GM12878 (cell line): ENCODE results near the gene TGIF2. TPM values are rescaled to one million over a fixed set of nuclear protein-coding genes. Genes with fewer than 3 reads are reported as not detected.

Experiments
- ATAC-seq: fragments of 200-7000 bp; cut with Tn5 transposase; 3 replicates; pipeline ENCODE4 v1.9.1; 2020; ENCODE audit warnings: mild to moderate bottlenecking, moderate library complexity
- BruUV-seq: library from RNA; stranded (reverse); fragments of 400-500 nt; replicated peaks from 2 replicates; lab custom pipeline; 2021; lab: Mats Ljungman, UMichigan
- CTCF ChIA-PET: fragments of 300-600 bp; sonication (Branson Sonifier 250); formaldehyde crosslinking; extraction: SDS; loops from one replicate; lab custom pipeline; 2021; ENCODE audit warnings: inconsistent platforms; lab: Yijun Ruan, JAX
- POLR2A ChIA-PET: fragments of 350-600 bp; formaldehyde crosslinking; extraction: SDS; loops from one replicate; lab custom pipeline; 2021; ENCODE audit warnings: inconsistent platforms; lab: Charles Lee
- RAD21 ChIA-PET: fragments of 300-600 bp; sonication (Branson Sonifier 250); formaldehyde crosslinking; loops from one replicate; lab custom pipeline; 2023; ENCODE audit warnings: antibody characterized with exemption; ENCODE audit not compliant: unreplicated experiment; lab: Charles Lee
- SMC1A ChIA-PET: fragments of 300-600 bp; sonication (Branson Sonifier 250); formaldehyde crosslinking; loops from one replicate; lab custom pipeline; 2023; ENCODE audit not compliant: unreplicated experiment, uncharacterized antibody; lab: Charles Lee
- DNase-seq: peaks from one replicate; pipeline ENCODE4 v3.0.0-alpha.2; 2011; ENCODE audit warnings: low read depth, low spot score
- FAIRE-seq: peaks from 3 replicates; lab custom pipeline; 2011; peaks lifted over from hg19 to GRCh38; lab: Jason Lieb, UNC
- H2AFZ ChIP-seq: 2 replicates; pipeline ENCODE4 v1.6.0; 2011; ENCODE audit warnings: low read depth, low read length, control low read depth; ENCODE audit not compliant: control insufficient read depth
- H3K27ac ChIP-seq: 2 replicates; pipeline ENCODE4 v1.5.1; 2011; ENCODE audit warnings: control low read depth; ENCODE audit not compliant: control insufficient read depth, insufficient read depth
- H3K27me3 ChIP-seq, 2 experiments: replicated peaks in 1 of 2; 2 replicates each; pipeline versions ENCODE4 v1.6.0 to v1.6.1; 2011; ENCODE audit warnings: low read length in 1 of 2; ENCODE audit not compliant: control insufficient read depth in 2 of 2, insufficient read depth in 2 of 2
- H3K36me3 ChIP-seq, 2 experiments: 2 replicates each; pipeline ENCODE4 v1.5.1; 2011; ENCODE audit warnings: low read length in 1 of 2; ENCODE audit not compliant: control insufficient read depth in 2 of 2, insufficient read depth in 2 of 2
- H3K4me1 ChIP-seq: 2 replicates; pipeline ENCODE4 v1.6.1; 2011; ENCODE audit warnings: mild to moderate bottlenecking, low read length, moderate library complexity, mixed read lengths; ENCODE audit not compliant: control insufficient read depth, insufficient read depth
- H3K4me2 ChIP-seq: 2 replicates; pipeline ENCODE4 v1.6.0; 2011; ENCODE audit warnings: control low read depth; ENCODE audit not compliant: control insufficient read depth, insufficient read depth
- H3K4me3 ChIP-seq: fragments of 200-600 bp; sonication (generic); 2 replicates; pipeline ENCODE4 v1.5.1; 2016
- H3K79me2 ChIP-seq: 2 replicates; pipeline ENCODE4 v1.6.0; 2011; ENCODE audit warnings: low read length; ENCODE audit not compliant: control insufficient read depth, insufficient read depth
- H3K9ac ChIP-seq: 2 replicates; pipeline ENCODE4 v1.8.0; 2011; ENCODE audit warnings: low read length, control low read depth, mixed read lengths; ENCODE audit not compliant: control insufficient read depth, insufficient read depth
- H3K9me3 ChIP-seq: replicated peaks from 3 replicates; pipeline ENCODE4 v1.5.1; 2011; ENCODE audit warnings: mild to moderate bottlenecking, low read length; ENCODE audit not compliant: control insufficient read depth, insufficient read depth
- H4K20me1 ChIP-seq: 2 replicates; pipeline ENCODE4 v1.6.0; 2011; ENCODE audit not compliant: control insufficient read depth, insufficient read depth
- ASH2L ChIP-seq: fragments of 300-600, 200-600 bp; sonication (generic); IDR thresholded peaks from 2 replicates; pipeline ENCODE4 v1.6.1; 2017; ENCODE audit warnings: low read depth, mild to moderate bottlenecking, borderline replicate concordance
- CREB1 ChIP-seq: IDR thresholded peaks from 2 replicates; pipeline ENCODE4 v1.6.1; 2012; ENCODE audit warnings: low read depth, mild to moderate bottlenecking, inconsistent platforms
- E2F4 ChIP-seq: IDR thresholded peaks from 2 replicates; pipeline ENCODE4 v1.6.1; 2012; ENCODE audit warnings: low read depth, low read length, improper control_type of control experiment
- ELK1 ChIP-seq: IDR thresholded peaks from 2 replicates; pipeline ENCODE4 v1.6.1; 2012; ENCODE audit warnings: low read depth, low read length, improper control_type of control experiment
- EZH2 ChIP-seq: IDR thresholded peaks from 2 replicates; pipeline ENCODE4 v1.6.1; 2012; ENCODE audit warnings: low read depth, mild to moderate bottlenecking, control low read depth, inconsistent platforms, low read length, borderline replicate concordance; ENCODE audit not compliant: control insufficient read depth
- FOS ChIP-seq: IDR thresholded peaks from 3 replicates; pipeline ENCODE4 v1.6.1; 2011; ENCODE audit warnings: borderline replicate concordance; ENCODE audit not compliant: insufficient read length; ENCODE audit errors: extremely low read depth
- HDAC2 ChIP-seq: fragments of 200-600 bp; sonication (generic); IDR thresholded peaks from 2 replicates; pipeline ENCODE4 v1.6.1; 2017
- MEF2B ChIP-seq: fragments of 450-650 bp; IDR thresholded peaks from 2 replicates; pipeline ENCODE4 v1.6.1; 2018; ENCODE audit warnings: mild to moderate bottlenecking, moderate library complexity; ENCODE audit not compliant: partially characterized antibody, poor library complexity, severe bottlenecking
- MTA3 ChIP-seq: IDR thresholded peaks from 2 replicates; pipeline ENCODE4 v1.6.1; 2012; ENCODE audit warnings: low read length, inconsistent platforms, borderline replicate concordance
- NR2C2 ChIP-seq: IDR thresholded peaks from 2 replicates; pipeline ENCODE4 v1.6.1; 2011; ENCODE audit warnings: borderline replicate concordance, low read depth; ENCODE audit not compliant: control insufficient read depth, insufficient read length
- RELA ChIP-seq: fragments of 450-650 bp; IDR thresholded peaks from 2 replicates; pipeline ENCODE4 v1.8.0; 2014; ENCODE audit warnings: borderline replicate concordance; ENCODE audit not compliant: partially characterized antibody
- SMAD1 ChIP-seq: fragments of 450-650 bp; IDR thresholded peaks from 2 replicates; pipeline ENCODE4 v1.6.1; 2018; ENCODE audit warnings: mild to moderate bottlenecking, low read depth; ENCODE audit not compliant: partially characterized antibody
- TARDBP ChIP-seq: IDR thresholded peaks from 2 replicates; pipeline ENCODE4 v1.6.1; 2016; ENCODE audit warnings: borderline replicate concordance
- WGBS: methylation state at CpG from one replicate; pipeline ENCODE4 v1.1.6; 2016; ENCODE audit warnings: low lambda C conversion rate; ENCODE audit not compliant: insufficient replicate concordance, insufficient coverage; ENCODE audit errors: missing lambda C conversion rate; 5-methylcytosine and 5-hydroxymethylcytosine counted together
- in situ Hi-C: fragments of 300-500 bp; cut with MboI; formaldehyde crosslinking; loops from 9 replicates; pipeline ENCODE4 v1.14.3; 2018; ENCODE audit warnings: mixed read lengths
- intact Hi-C: fragments of 100-400 bp; cut with micrococcal nuclease; formaldehyde crosslinking; loops from one replicate; pipeline ENCODE4 v1.14.2; 2022; ENCODE audit not compliant: unreplicated experiment
- polyA plus RNA-seq, 11 experiments: library from polyadenylated mRNA; depleted of rRNA in 4 of 11; unstranded in 6 of 11; stranded (reverse) in 5 of 11; fragments of >200 nt; fragmentation: Nextera tagmentation in 4 of 11; fragmentation: Illumina TruSeq in 1 of 11; extraction: Ambion mirVana in 4 of 11; extraction: Trizol in 1 of 11; gene quantifications; 1 replicate in 1 of 11; 2 replicates in 10 of 11; pipeline versions ENCODE4 v1.2.1 to v1.2.3, GENCODE V29; 2011 to 2016; ENCODE audit warnings: inconsistent platforms in 2 of 11, missing spikeins in 2 of 11, low read depth in 1 of 11
- total RNA-seq, 4 experiments: library from RNA; depleted of rRNA in 3 of 4; stranded (reverse); fragments of >200 nt in 3 of 4; fragmentation: Illumina TruSeq in 1 of 4; extraction: Trizol in 1 of 4; gene quantifications; 2 replicates each; pipeline versions ENCODE4 v1.2.1 to v1.2.3, GENCODE V29; 2013 to 2021
- TF ChIP-seq, protein P1 (sequence below): fragments of 450-650 bp; IDR thresholded peaks from 2 replicates; pipeline ENCODE4 v1.6.1; 2017; ENCODE audit warnings: mild to moderate bottlenecking
- TF ChIP-seq, protein P2 (sequence below): fragments of 450-650 bp; IDR thresholded peaks from 2 replicates; pipeline ENCODE4 v1.6.1; 2017; ENCODE audit warnings: borderline replicate concordance
- TF ChIP-seq, protein P3 (sequence below): IDR thresholded peaks from 2 replicates; pipeline ENCODE4 v1.6.1; 2012; ENCODE audit warnings: low read depth, low read length, improper control_type of control experiment
- TF ChIP-seq, protein P4 (sequence below): IDR thresholded peaks from 2 replicates; pipeline ENCODE4 v1.6.1; 2011; ENCODE audit warnings: mild to moderate bottlenecking, low read depth, low read length, moderate library complexity; ENCODE audit not compliant: insufficient replicate concordance

TGIF2 gene
- total and polyA plus RNA-seq, 10 of the 15 experiments (the other 5 are each of a cell fraction or from before 2014, with no cell fraction given), result 13.1 to 47.1 (median 36.6) TPM

GRCh38 chr20:36565520-36565919 lies 7.9 kb upstream of the TGIF2 start:
- H3K9me3 ChIP-seq, result peaks cover 5% of the 10 kb centered on the region; the same call in 2 of the 3 replicates
- H2AFZ ChIP-seq, result no peak overlapping the region
- no peaks in the 10 kb centered on the region for H3K27me3 ChIP-seq
- SMC1A ChIA-PET, result interaction anchor here (0.7 to 1.4 kb wide), 2 partner anchors 10 to 29 kb away, joined by 3 to 4 read pairs; no protein-coding TSS in a partner anchor
- RAD21 ChIA-PET, result interaction anchor here (1.3 kb wide), 1 partner anchor 39 kb away, joined by 5 read pairs; no protein-coding TSS in a partner anchor
- no peaks in the 10 kb centered on the region for H3K36me3 ChIP-seq
- TF ChIP-seq ASH2L, result no peak
- TF ChIP-seq SMAD1, result no peak
- no peak for TF ChIP-seq RELA
- TF ChIP-seq MTA3, result no peak
- TF ChIP-seq ELK1, result no peak
- no peak for TF ChIP-seq EZH2
- TF ChIP-seq, protein P1, sequence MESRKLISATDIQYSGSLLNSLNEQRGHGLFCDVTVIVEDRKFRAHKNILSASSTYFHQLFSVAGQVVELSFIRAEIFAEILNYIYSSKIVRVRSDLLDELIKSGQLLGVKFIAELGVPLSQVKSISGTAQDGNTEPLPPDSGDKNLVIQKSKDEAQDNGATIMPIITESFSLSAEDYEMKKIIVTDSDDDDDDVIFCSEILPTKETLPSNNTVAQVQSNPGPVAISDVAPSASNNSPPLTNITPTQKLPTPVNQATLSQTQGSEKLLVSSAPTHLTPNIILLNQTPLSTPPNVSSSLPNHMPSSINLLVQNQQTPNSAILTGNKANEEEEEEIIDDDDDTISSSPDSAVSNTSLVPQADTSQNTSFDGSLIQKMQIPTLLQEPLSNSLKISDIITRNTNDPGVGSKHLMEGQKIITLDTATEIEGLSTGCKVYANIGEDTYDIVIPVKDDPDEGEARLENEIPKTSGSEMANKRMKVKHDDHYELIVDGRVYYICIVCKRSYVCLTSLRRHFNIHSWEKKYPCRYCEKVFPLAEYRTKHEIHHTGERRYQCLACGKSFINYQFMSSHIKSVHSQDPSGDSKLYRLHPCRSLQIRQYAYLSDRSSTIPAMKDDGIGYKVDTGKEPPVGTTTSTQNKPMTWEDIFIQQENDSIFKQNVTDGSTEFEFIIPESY, result no peak
- TF ChIP-seq, protein P2, sequence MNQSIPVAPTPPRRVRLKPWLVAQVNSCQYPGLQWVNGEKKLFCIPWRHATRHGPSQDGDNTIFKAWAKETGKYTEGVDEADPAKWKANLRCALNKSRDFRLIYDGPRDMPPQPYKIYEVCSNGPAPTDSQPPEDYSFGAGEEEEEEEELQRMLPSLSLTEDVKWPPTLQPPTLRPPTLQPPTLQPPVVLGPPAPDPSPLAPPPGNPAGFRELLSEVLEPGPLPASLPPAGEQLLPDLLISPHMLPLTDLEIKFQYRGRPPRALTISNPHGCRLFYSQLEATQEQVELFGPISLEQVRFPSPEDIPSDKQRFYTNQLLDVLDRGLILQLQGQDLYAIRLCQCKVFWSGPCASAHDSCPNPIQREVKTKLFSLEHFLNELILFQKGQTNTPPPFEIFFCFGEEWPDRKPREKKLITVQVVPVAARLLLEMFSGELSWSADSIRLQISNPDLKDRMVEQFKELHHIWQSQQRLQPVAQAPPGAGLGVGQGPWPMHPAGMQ, result no peak
- TF ChIP-seq TARDBP, result no peak
- TF ChIP-seq NR2C2, result no peak
- TF ChIP-seq HDAC2, result no peak
- TF ChIP-seq MEF2B, result no peak
- TF ChIP-seq, protein P3, sequence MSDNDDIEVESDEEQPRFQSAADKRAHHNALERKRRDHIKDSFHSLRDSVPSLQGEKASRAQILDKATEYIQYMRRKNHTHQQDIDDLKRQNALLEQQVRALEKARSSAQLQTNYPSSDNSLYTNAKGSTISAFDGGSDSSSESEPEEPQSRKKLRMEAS, result no peak
- TF ChIP-seq FOS, result no peak
- TF ChIP-seq, protein P4, sequence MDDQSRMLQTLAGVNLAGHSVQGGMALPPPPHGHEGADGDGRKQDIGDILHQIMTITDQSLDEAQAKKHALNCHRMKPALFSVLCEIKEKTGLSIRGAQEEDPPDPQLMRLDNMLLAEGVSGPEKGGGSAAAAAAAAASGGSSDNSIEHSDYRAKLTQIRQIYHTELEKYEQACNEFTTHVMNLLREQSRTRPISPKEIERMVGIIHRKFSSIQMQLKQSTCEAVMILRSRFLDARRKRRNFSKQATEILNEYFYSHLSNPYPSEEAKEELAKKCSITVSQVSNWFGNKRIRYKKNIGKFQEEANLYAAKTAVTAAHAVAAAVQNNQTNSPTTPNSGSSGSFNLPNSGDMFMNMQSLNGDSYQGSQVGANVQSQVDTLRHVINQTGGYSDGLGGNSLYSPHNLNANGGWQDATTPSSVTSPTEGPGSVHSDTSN, result no peak
- no peak for TF ChIP-seq E2F4
- TF ChIP-seq CREB1, result no peak
- no peaks in the 10 kb centered on the region for H3K79me2 ChIP-seq
- WGBS, result 89% methylated on average over 3 of the region's 3 CpGs
- no TSS peak for BruUV-seq
- POLR2A ChIA-PET, result no interaction called here
- in situ Hi-C loops, result no loop called here
- FAIRE-seq, result no peak
- no peaks in the 10 kb centered on the region for H3K4me1 ChIP-seq
- H3K4me2 ChIP-seq, result no peak overlapping the region
- H3K9ac ChIP-seq, result no peak overlapping the region
- H3K27ac ChIP-seq, result no peak overlapping the region
- DNase-seq, result no peak
- CTCF ChIA-PET, result interaction anchor here (1.1 to 1.3 kb wide), 2 partner anchors 12 to 23 kb away, joined by 3 read pairs; no protein-coding TSS in a partner anchor
- H4K20me1 ChIP-seq, result no peaks in the 10 kb centered on the region
- intact Hi-C loops, result no loop called here
- no peak overlapping the region for H3K4me3 ChIP-seq
- no peak for ATAC-seq
